HepG2 (cell line): Measurements from ENCODE around the gene GPR61. TPM values are rescaled to one million over a fixed set of nuclear protein-coding genes. Genes with fewer than 3 reads are reported as not detected.
A peak's percentile ranks its signal among the peaks of the same experiment; 100 is the strongest.

Source experiments
- CREM ChIP-seq, 2 experiments: sonication (generic) in 1 of 2; formaldehyde crosslinking in 1 of 2; IDR thresholded peaks; 2 replicates each; pipeline versions ENCODE4 v1.4.0 to v1.6.1; 2016 to 2020; ENCODE audit warnings: antibody characterized with exemption in 1 of 2, mild to moderate bottlenecking in 1 of 2, missing genetic modification reagents in 1 of 2
- GABPB1 ChIP-seq: IDR thresholded peaks from 2 replicates; pipeline ENCODE4 v1.6.1; 2016; ENCODE audit warnings: mild to moderate bottlenecking, missing genetic modification reagents, moderate library complexity, missing compliant biosample characterization
- HMGXB4 ChIP-seq, 2 experiments: sonication (generic) in 1 of 2; formaldehyde crosslinking in 1 of 2; IDR thresholded peaks; 2 replicates each; pipeline versions ENCODE4 v1.4.0 to v1.6.1; 2018 to 2020; ENCODE audit warnings: missing genetic modification reagents in 2 of 2, borderline replicate concordance in 1 of 2, low read depth in 1 of 2, mild to moderate bottlenecking in 1 of 2, missing biosample characterization in 1 of 2
- HNRNPLL ChIP-seq: fragments of 200-400 bp; formaldehyde crosslinking; IDR thresholded peaks from 2 replicates; pipeline ENCODE4 v1.6.1; 2017; ENCODE audit warnings: mild to moderate bottlenecking, low read depth, low read length; ENCODE audit not compliant: poor library complexity, severe bottlenecking
- KDM3A ChIP-seq: IDR thresholded peaks from 2 replicates; pipeline ENCODE4 v1.6.1; 2018; ENCODE audit warnings: low read depth, missing compliant biosample characterization
- KLF9 ChIP-seq: IDR thresholded peaks from 2 replicates; pipeline ENCODE4 v1.6.1; 2016; ENCODE audit warnings: low read depth
- MIXL1 ChIP-seq: IDR thresholded peaks from 2 replicates; pipeline ENCODE4 v1.6.1; 2016
- MXD4 ChIP-seq: IDR thresholded peaks from 2 replicates; pipeline ENCODE4 v1.6.1; 2016; ENCODE audit warnings: mild to moderate bottlenecking, missing biosample characterization, missing genetic modification reagents
- ZNF281 ChIP-seq: sonication (generic); formaldehyde crosslinking; IDR thresholded peaks from 2 replicates; pipeline ENCODE4 v1.4.0; 2020; ENCODE audit warnings: missing genetic modification reagents, borderline replicate concordance
- ZNF318 ChIP-seq: sonication (generic); formaldehyde crosslinking; IDR thresholded peaks from 2 replicates; pipeline ENCODE4 v1.4.0; 2020; ENCODE audit warnings: mild to moderate bottlenecking, missing genetic modification reagents
- ZNF34 ChIP-seq: sonication (generic); formaldehyde crosslinking; IDR thresholded peaks from 2 replicates; pipeline ENCODE4 v1.4.0; 2020; ENCODE audit warnings: mild to moderate bottlenecking, missing genetic modification reagents, borderline replicate concordance
- ZNF552 ChIP-seq: sonication (generic); formaldehyde crosslinking; IDR thresholded peaks from 2 replicates; pipeline ENCODE4 v1.9.0; 2022; ENCODE audit warnings: missing genetic modification reagents, mild to moderate bottlenecking, borderline replicate concordance
- polyA plus RNA-seq, 8 experiments: library from polyadenylated mRNA; depleted of rRNA in 3 of 8; stranded (reverse) in 7 of 8; unstranded in 1 of 8; fragments of >200 nt; fragmentation: Illumina TruSeq in 4 of 8; extraction: Trizol in 4 of 8; gene quantifications; 2 replicates each; pipeline versions ENCODE4 v1.2.1 to v1.2.3, GENCODE V29; 2011 to 2016; ENCODE audit warnings: low read depth in 4 of 8, missing spikeins in 1 of 8, mixed read lengths in 1 of 8; ENCODE audit not compliant: insufficient read depth in 1 of 8
- total RNA-seq, 5 experiments: library from RNA; depleted of rRNA; stranded (reverse); fragments of >200 nt; fragmentation: Illumina TruSeq; extraction: Trizol; gene quantifications; 2 replicates each; pipeline ENCODE4 v1.2.3, GENCODE V29; 2016; ENCODE audit warnings: low read depth in 1 of 5

GPR61 gene
- total and polyA plus RNA-seq, 2 of the 13 experiments (the other 11 are each of a cell fraction or from before 2014, with no cell fraction given), result not detected

- TF ChIP-seq ZNF281 (CRISPR knock-in tag), result 0 out of 2 replicates have a peak, but pooled peaks have one; percentile 29
- no peak for TF ChIP-seq HNRNPLL
- TF ChIP-seq MXD4, result 0 out of 2 replicates have a peak, but pooled peaks have one; percentile 46
- TF ChIP-seq CREM (IDR thresholded peaks at IDR 0.05), result peak; percentile 19; the same call in 1 of the 2 replicates
- TF ChIP-seq CREM (CRISPR knock-in tag; IDR thresholded peaks at IDR 0.05), result no peak
- 0 out of 2 replicates have a peak, but pooled peaks have one; percentile 40 for TF ChIP-seq KDM3A (CRISPR knock-in tag)
- TF ChIP-seq ZNF318, result no peak
- peak; percentile 40; the same call in 1 of the 2 replicates for TF ChIP-seq GABPB1 (CRISPR knock-in tag)
- no peak for TF ChIP-seq ZNF34 (CRISPR knock-in tag)
- TF ChIP-seq MIXL1, result peak; percentile 64; the same call in 1 of the 2 replicates
- TF ChIP-seq ZNF552 (CRISPR knock-in tag), result no peak
- peak; percentile 49 to 91; a peak in 3 of 4 replicates for TF ChIP-seq HMGXB4 (CRISPR knock-in tag; IDR thresholded peaks at IDR 0.05; ENCODE audit: borderline replicate concordance in 1 of 2, low read depth in 1 of 2)
- TF ChIP-seq KLF9, result 0 out of 2 replicates have a peak, but pooled peaks have one; percentile 35
Observed at GRCh38 chr1:109546311-109547109, 6.8 kb downstream of the GPR61 start (continued).
